B cell (primary cell): ENCODE results near the gene PUM2. TPM values are rescaled to one million over a fixed set of nuclear protein-coding genes. Genes with fewer than 3 reads are reported as not detected.

Experiments used
- ATAC-seq: fragments of 200-7000 bp; cut with Tn5 transposase; one replicate; pipeline ENCODE4 v1.10.0; 2021; ENCODE audit warnings: low read depth, mild to moderate bottlenecking, moderate number of reproducible peaks, moderate library complexity
- CTCF ChIA-PET: fragments of 350-600 bp; sonication (Branson Sonifier 250); formaldehyde crosslinking; loops from one replicate; lab custom pipeline; 2021; ENCODE audit warnings: antibody characterized with exemption, inconsistent platforms; lab: Charles Lee
- POLR2A ChIA-PET: fragments of 350-600 bp; sonication (Branson Sonifier 250); formaldehyde crosslinking; loops from one replicate; lab custom pipeline; 2021; ENCODE audit warnings: antibody characterized with exemption; lab: Charles Lee
- DNase-seq: peaks from one replicate; pipeline ENCODE4 v3.0.0; 2013
- H2AFZ ChIP-seq: 2 replicates; pipeline ENCODE4 v1.6.1; 2012; ENCODE audit warnings: mild to moderate bottlenecking, low read depth, low read length; ENCODE audit not compliant: insufficient read depth, poor library complexity, severe bottlenecking
- H3K27ac ChIP-seq, 2 donors: 1 replicate in 1 of 2; 2 replicates in 1 of 2; pipeline ENCODE4 v1.5.1; 2012 to 2013; ENCODE audit warnings: low read length in 2 of 2, mild to moderate bottlenecking in 2 of 2, moderate library complexity in 1 of 2
- H3K27me3 ChIP-seq, 4 experiments: fragments of 200-600 bp in 1 of 4; sonication (generic) in 1 of 4; replicated peaks in 1 of 4; 1 replicate in 2 of 4; 2 replicates in 2 of 4; pipeline versions ENCODE4 v1.6.1 to v1.7.0; 2013 to 2016; ENCODE audit warnings: low read length in 3 of 4, mild to moderate bottlenecking in 2 of 4, mixed read lengths in 1 of 4, moderate library complexity in 1 of 4; ENCODE audit not compliant: insufficient read depth in 4 of 4, control insufficient read depth in 3 of 4; ENCODE audit errors: control extremely low read depth in 1 of 4
- H3K36me3 ChIP-seq, 2 experiments: replicated peaks in 1 of 2; 1 replicate in 1 of 2; 2 replicates in 1 of 2; pipeline versions ENCODE4 v1.6.1 to v1.7.1; 2013; ENCODE audit warnings: low read length in 1 of 2; ENCODE audit not compliant: insufficient read depth in 2 of 2, control insufficient read depth in 1 of 2; ENCODE audit errors: control extremely low read depth in 1 of 2, extremely low read depth in 1 of 2
- H3K4me1 ChIP-seq, 2 donors: fragments of 200-600 bp in 1 of 2; sonication (generic) in 1 of 2; 1 replicate in 1 of 2; 2 replicates in 1 of 2; pipeline versions ENCODE4 v1.5.1 to v1.6.1; 2013 to 2017; ENCODE audit warnings: low read length in 2 of 2; ENCODE audit not compliant: control insufficient read depth in 2 of 2, insufficient read depth in 2 of 2
- H3K4me2 ChIP-seq: replicated peaks from 2 replicates; pipeline ENCODE3; 2012; ENCODE audit warnings: mild to moderate bottlenecking, low read depth, low read length; ENCODE audit not compliant: poor library complexity, severe bottlenecking
- H3K4me3 ChIP-seq, 5 experiments: fragments of 200-600 bp in 1 of 5; sonication (generic) in 1 of 5; 1 replicate in 3 of 5; 2 replicates in 2 of 5; pipeline versions ENCODE4 v1.5.1 to v1.7.0; 2011 to 2016; ENCODE audit warnings: low read length in 4 of 5, mild to moderate bottlenecking in 4 of 5, low read depth in 2 of 5, control low read depth in 1 of 5, moderate library complexity in 1 of 5; ENCODE audit not compliant: insufficient read depth in 1 of 5; ENCODE audit errors: control extremely low read depth in 1 of 5, extremely low read depth in 1 of 5
- H3K79me2 ChIP-seq: fragments of 200-600 bp; sonication (generic); one replicate; pipeline ENCODE4 v1.6.0; 2016; ENCODE audit warnings: low read length; ENCODE audit not compliant: control insufficient read depth, insufficient read depth
- H3K9ac ChIP-seq: fragments of 200-600 bp; sonication (generic); 2 replicates; pipeline ENCODE4 v1.6.1; 2017; ENCODE audit warnings: mild to moderate bottlenecking, low read length, moderate library complexity
- H3K9me3 ChIP-seq, 3 donors: one replicate each; pipeline versions ENCODE4 v1.6.1 to v1.7.1; 2013; ENCODE audit warnings: low read length in 2 of 3; ENCODE audit not compliant: control insufficient read depth in 2 of 3, insufficient read depth in 1 of 3; ENCODE audit errors: control extremely low read depth in 1 of 3
- H4K20me1 ChIP-seq: 2 replicates; pipeline ENCODE4 v1.6.0; 2012; ENCODE audit warnings: mild to moderate bottlenecking, low read length; ENCODE audit not compliant: insufficient read depth, control insufficient read depth, poor library complexity, severe bottlenecking
- H3K27ac Mint-ChIP-seq: one replicate; pipeline ENCODE4 v1.8.0; 2021; ENCODE audit warnings: mixed read lengths
- H3K27me3 Mint-ChIP-seq: one replicate; pipeline ENCODE4 v1.8.0; 2021; ENCODE audit warnings: mixed read lengths
- H3K4me1 Mint-ChIP-seq: one replicate; pipeline ENCODE4 v1.8.0; 2021; ENCODE audit warnings: mixed read lengths
- H3K4me3 Mint-ChIP-seq: one replicate; pipeline ENCODE4 v1.8.0; 2021; ENCODE audit warnings: mixed read lengths
- H3K9me3 Mint-ChIP-seq: one replicate; pipeline ENCODE4 v1.8.0; 2022; ENCODE audit warnings: mixed read lengths; ENCODE audit not compliant: insufficient read depth
- EZH2 ChIP-seq: IDR thresholded peaks from 2 replicates; pipeline ENCODE4 v1.6.1; 2012; ENCODE audit warnings: borderline replicate concordance, low read depth, mild to moderate bottlenecking, moderate library complexity, low read length; ENCODE audit not compliant: insufficient read depth, poor library complexity, severe bottlenecking
- WGBS: methylation state at CpG from one replicate; pipeline ENCODE4 v1.1.5; 2013; ENCODE audit warnings: missing lambda C conversion rate; ENCODE audit not compliant: insufficient coverage; 5-methylcytosine and 5-hydroxymethylcytosine counted together
- intact Hi-C: fragments of 100-400 bp; cut with micrococcal nuclease; formaldehyde crosslinking; loops from one replicate; pipeline ENCODE4 v1.10.0; 2022
- polyA plus RNA-seq: library from polyadenylated mRNA; depleted of rRNA; stranded (reverse); fragments of >200 nt; gene quantifications from 2 replicates; pipeline ENCODE4 v1.2.3, GENCODE V29; 2012
- total RNA-seq, 2 donors: library from RNA; stranded (reverse); fragments of 120-200 nt in 1 of 2; gene quantifications; 1 replicate in 1 of 2; 2 replicates in 1 of 2; pipeline versions ENCODE4 v1.2.3 to v1.2.4, GENCODE V29; 2013 to 2022
- TF ChIP-seq, protein P1 (sequence below): fragments of 200-600 bp; IDR thresholded peaks from one replicate; pipeline ENCODE4 v1.8.0; 2022; ENCODE audit warnings: antibody characterized with exemption, mild to moderate bottlenecking

Gene PUM2
- total and polyA plus RNA-seq, 2 donors (not counting 1 experiment from before 2014, with no cell fraction given) = 21.1 to 151 TPM

DNA sequence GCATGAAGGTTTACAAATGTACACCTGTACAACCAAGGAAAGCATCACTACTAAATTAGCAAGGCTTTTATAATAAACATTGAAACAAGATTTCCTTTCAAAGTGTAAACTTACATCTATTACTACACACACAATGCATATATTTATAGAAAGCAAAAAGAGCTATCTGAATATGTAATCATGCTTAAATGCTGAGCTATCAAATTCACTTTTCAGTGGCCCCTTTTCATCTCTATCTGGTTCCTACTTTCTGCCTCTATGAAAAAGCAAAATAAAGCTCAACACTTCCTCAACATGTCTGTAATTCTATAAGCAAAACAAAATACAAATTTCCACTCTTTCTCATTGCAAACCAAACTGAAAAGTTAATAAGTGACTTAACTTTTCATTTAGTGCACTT lies 100.2 kb downstream of the PUM2 start:
- no peak for ATAC-seq
- no peak overlapping the region for H3K27ac ChIP-seq
- no peaks in the 10 kb centered on the region for H3K4me1 ChIP-seq
- H3K4me2 ChIP-seq = no peak overlapping the region
- Mint-ChIP-seq H3K4me1 (no peaks in the 10 kb centered on the region), H3K27me3 (no peaks in the 10 kb centered on the region), H3K27ac (no peak overlapping the region), H3K9me3 (no peaks in the 10 kb centered on the region), H3K4me3 (no peak overlapping the region)
- no peak overlapping the region for H2AFZ ChIP-seq
- no peaks in the 10 kb centered on the region for H3K9me3 ChIP-seq
- POLR2A ChIA-PET = no interaction called here
- H3K9ac ChIP-seq = no peak overlapping the region
- DNase-seq = no peak
- H3K27me3 ChIP-seq = no peaks in the 10 kb centered on the region
- H3K36me3 ChIP-seq = peaks cover 21 to 66% of the 10 kb centered on the region in 2 experiments
- no peaks in the 10 kb centered on the region for H3K79me2 ChIP-seq
- CTCF ChIA-PET = no interaction called here
- intact Hi-C loops = no loop called here
- TF ChIP-seq EZH2 = no peak
- TF ChIP-seq, protein P1, sequence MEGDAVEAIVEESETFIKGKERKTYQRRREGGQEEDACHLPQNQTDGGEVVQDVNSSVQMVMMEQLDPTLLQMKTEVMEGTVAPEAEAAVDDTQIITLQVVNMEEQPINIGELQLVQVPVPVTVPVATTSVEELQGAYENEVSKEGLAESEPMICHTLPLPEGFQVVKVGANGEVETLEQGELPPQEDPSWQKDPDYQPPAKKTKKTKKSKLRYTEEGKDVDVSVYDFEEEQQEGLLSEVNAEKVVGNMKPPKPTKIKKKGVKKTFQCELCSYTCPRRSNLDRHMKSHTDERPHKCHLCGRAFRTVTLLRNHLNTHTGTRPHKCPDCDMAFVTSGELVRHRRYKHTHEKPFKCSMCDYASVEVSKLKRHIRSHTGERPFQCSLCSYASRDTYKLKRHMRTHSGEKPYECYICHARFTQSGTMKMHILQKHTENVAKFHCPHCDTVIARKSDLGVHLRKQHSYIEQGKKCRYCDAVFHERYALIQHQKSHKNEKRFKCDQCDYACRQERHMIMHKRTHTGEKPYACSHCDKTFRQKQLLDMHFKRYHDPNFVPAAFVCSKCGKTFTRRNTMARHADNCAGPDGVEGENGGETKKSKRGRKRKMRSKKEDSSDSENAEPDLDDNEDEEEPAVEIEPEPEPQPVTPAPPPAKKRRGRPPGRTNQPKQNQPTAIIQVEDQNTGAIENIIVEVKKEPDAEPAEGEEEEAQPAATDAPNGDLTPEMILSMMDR = no peak
- no peaks in the 10 kb centered on the region for H4K20me1 ChIP-seq
- no peak overlapping the region for H3K4me3 ChIP-seq

DNA sequence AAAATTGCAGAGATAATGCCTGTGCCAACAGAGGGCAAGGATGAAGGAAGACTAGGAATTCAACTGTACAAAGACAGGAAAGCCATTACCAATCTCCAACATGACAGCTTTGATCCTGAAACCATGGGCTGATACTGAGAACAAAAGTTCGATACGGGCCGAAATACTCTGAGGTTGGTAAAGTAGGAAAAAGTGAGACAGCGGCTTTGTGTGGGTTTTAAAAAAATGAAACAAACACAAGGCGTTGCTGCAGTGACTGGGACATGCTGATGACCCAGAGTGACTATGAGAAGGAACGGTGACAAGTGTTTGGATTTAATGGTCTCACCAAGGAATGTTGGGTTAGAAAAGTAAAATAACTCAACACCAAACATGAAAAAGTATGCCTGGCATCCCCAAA lies 101.5 kb downstream of the PUM2 start:
- H3K27ac Mint-ChIP-seq = no peak overlapping the region
- intact Hi-C loops = no loop called here
- Histone ChIP-seq H3K27me3 (no peaks in the 10 kb centered on the region), H3K79me2 (no peaks in the 10 kb centered on the region), H3K36me3 (peaks cover 21 to 54% of the 10 kb centered on the region in 2 experiments), H3K27ac (no peak overlapping the region), H2AFZ (no peak overlapping the region), H4K20me1 (no peaks in the 10 kb centered on the region), H3K9me3 (no peaks in the 10 kb centered on the region), H3K4me3 (no peak overlapping the region), H3K4me1 (no peaks in the 10 kb centered on the region), H3K9ac (no peak overlapping the region), H3K4me2 (no peak overlapping the region)
- ATAC-seq = no peak
- no peak for TF ChIP-seq EZH2
- TF ChIP-seq, protein P1 = no peak
- WGBS = 96% methylated on average over 4 of the region's 6 CpGs
- H3K4me1 Mint-ChIP-seq = no peaks in the 10 kb centered on the region
- ChIA-PET CTCF (no interaction called here), POLR2A (no interaction called here)
- H3K4me3 Mint-ChIP-seq = no peak overlapping the region
- no peaks in the 10 kb centered on the region for H3K9me3 Mint-ChIP-seq
- no peak for DNase-seq
- H3K27me3 Mint-ChIP-seq = no peaks in the 10 kb centered on the region
